ENCODE data around the gene CYS1. TPM values are rescaled to one million over a fixed set of nuclear protein-coding genes. Genes with fewer than 3 reads are reported as not detected.

The CYS1 gene
- 5.9 and 20.8 TPM in 2 replicates for total RNA-seq

- TF ChIP-seq CTCF (conservative IDR thresholded peaks at IDR 0.05; ENCODE audit: low read depth, low read length): no peak
- H3K4me3 ChIP-seq (ENCODE audit: low read depth, low read length): peak within 1 kb of the TSS; percentile 88
- DNase-seq (ENCODE audit: low read depth): no peak
Measured at GRCh38 chr2:10079870-10080535, at the start of gene CYS1. Gene CYS1, minus strand, starts transcription at chr2:10080411. Its CDS starts 188 bp downstream, at chr2:10080223.

GRCh38 chr2:10129490-10129889 is 49.3 kb upstream of the CYS1 start:
- no peak overlapping the region for H3K4me3 ChIP-seq (ENCODE audit: low read depth, low read length)
- TF ChIP-seq CTCF (conservative IDR thresholded peaks at IDR 0.05; ENCODE audit: low read depth, low read length): no peak
- no peak for DNase-seq (ENCODE audit: low read depth)

- TF ChIP-seq CTCF (conservative IDR thresholded peaks at IDR 0.05; ENCODE audit: low read depth, low read length): no peak
- no peak overlapping the region for H3K4me3 ChIP-seq (ENCODE audit: low read depth, low read length)
- no peak for DNase-seq (ENCODE audit: low read depth)
Measured at GRCh38 chr2:10128420-10128819, 48.2 kb upstream of the CYS1 start.

- DNase-seq (ENCODE audit: low read depth): no peak
- no peak for TF ChIP-seq CTCF (conservative IDR thresholded peaks at IDR 0.05; ENCODE audit: low read depth, low read length)
Measured at GRCh38 chr2:10126632-10127026, 46.4 kb upstream of the CYS1 start.

GRCh38 chr2:10125842-10126631 is 45.8 kb upstream of the CYS1 start:
- DNase-seq (ENCODE audit: low read depth): no peak
- no peak for TF ChIP-seq CTCF (conservative IDR thresholded peaks at IDR 0.05; ENCODE audit: low read depth, low read length)
- no peak overlapping the region for H3K4me3 ChIP-seq (ENCODE audit: low read depth, low read length)

More at GRCh38 chr2:10126632-10127026, 46.4 kb upstream of the CYS1 start:
- no peak overlapping the region for H3K4me3 ChIP-seq (ENCODE audit: low read depth, low read length)

GRCh38 chr2:10124538-10125045 is 44.4 kb upstream of the CYS1 start:
- DNase-seq (ENCODE audit: low read depth): peak; percentile 55
- H3K4me3 ChIP-seq (ENCODE audit: low read depth, low read length): no peak overlapping the region
- TF ChIP-seq CTCF (conservative IDR thresholded peaks at IDR 0.05; ENCODE audit: low read depth, low read length): peak; percentile 68
